HG03045 (cell line): Measurements from ENCODE around the gene OR4D1.

ENCODE experiments used
- ATAC-seq: cut with Tn5 transposase; IDR thresholded peaks from one replicate; pipeline ENCODE4 v1.9.1; 2021; ENCODE audit warnings: mild to moderate bottlenecking, moderate library complexity; ENCODE audit not compliant: unreplicated experiment

OR4D1 gene

DNA sequence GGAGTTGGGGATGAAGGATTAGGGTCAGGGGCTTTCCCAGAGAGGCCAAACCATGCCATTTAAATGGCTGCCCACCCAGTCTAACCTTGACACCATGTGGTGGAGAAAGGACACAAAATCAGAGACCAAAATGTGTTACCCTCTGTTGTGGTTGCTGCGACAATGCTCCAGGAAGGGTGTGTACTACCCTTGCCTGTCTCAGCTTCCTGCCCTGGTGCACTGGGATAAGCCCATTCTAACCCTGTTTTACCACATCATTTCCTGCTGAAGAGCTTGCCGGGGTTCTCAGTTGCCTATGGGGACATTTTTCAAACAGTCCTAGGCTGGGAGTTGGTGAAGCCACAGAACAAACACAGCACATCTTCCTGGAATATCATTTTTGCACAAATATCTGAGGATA is 4.9 kb downstream of the OR4D1 start:
- ATAC-seq = no peak

DNA sequence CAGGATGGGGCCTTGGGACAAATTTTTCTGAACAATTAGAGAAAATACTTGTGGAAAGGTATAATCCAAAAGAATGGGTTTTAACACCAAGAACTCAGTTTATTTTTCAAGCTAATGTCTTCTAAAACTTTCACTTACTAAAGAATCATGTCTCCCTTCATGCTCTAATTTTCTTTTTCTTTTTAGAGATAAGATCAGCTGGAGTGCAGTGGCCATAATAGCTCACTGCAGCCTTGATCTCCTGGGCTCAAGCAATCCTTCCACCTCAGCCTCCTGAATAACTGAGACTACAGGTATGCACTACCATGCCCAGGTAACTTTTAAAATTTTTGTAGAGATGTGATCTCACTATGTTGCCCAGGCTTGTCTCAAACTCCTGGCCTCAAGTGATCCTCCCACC is 5.5 kb downstream of the OR4D1 start:
- ATAC-seq = no peak

DNA sequence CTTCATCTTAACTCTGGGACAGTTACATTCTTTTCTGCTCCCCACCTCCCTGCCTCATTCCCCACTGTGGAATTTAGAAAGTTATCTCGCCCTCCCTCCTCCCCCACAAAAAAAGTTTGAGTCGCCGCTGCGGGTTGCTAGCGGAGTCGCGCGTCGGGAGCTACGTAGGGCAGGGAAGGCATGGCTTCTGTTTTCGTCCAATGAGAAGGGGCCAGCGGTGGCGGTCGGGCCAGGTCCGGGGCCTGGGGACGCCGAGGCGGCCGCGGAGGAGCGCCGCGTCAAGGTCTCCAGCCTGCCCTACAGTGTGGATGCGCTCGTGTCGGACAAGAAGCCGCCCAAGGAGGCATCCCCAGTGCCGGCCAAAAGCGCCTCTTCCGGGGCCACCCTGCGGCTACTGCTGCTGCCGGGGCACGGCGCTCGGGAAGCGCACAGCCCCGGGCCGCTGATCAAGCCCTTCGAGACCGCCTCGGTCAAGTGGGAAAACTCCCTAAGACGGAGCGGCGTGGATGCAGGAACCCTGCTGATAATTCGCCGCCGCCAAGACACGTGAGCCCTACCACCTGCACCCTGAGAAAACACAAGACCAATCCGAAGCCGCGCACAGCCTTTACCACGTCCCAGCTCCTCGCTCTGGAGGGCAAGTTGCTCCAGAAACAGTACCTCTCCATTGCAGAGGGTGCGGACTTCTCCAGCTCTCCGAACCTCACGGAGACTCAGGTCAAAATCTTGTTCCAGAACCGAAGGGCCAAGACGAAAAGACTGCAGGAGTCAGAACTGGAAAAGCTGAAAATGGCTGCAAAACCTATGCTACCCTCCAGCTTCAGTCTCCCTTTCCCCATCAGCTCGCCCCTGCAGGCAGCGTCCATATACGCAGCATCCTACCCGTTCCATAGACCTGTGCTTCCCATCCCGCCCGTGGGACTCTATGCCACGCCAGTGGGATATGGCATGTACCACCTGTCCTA is 8.9 kb downstream of the OR4D1 start:
- ATAC-seq = no peak

DNA sequence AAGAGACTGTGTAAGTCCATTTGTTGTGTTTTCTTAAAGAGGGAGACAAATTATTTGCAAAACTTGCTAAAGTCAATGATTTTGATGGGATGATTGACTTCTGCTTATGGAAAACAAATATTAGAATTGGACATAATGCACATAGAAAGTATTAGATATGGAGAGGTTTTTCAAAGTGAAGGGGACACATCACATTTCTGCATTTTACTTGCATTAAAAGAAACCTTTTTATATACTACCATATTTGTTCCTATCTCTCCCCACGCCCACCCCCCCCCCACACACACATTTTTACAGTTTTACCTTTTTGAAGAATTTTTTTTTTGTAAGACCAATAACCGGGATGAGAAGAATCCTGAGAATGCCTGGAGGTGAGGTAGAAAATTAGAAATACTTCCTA is 10.0 kb downstream of the OR4D1 start:
- ATAC-seq = no peak

DNA sequence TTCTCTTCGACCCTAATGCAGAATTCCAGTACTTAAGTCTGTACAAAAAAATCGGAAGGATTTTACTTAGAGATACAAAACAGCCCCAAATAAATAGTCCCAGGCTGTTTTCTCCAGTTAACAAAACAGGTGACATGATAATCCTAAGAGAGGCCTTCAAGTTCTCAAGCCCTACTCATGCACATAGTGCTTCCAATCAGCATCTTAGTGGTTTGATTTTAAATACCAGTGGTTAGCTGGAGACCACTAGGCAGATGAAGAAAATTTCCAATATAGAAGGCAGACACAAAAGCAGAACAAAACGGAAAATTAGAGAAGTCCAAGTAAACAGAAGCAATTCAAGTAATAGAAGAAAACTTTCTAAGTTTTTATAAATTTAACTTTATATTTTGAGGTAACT is 13.4 kb downstream of the OR4D1 start:
- no peak for ATAC-seq

DNA sequence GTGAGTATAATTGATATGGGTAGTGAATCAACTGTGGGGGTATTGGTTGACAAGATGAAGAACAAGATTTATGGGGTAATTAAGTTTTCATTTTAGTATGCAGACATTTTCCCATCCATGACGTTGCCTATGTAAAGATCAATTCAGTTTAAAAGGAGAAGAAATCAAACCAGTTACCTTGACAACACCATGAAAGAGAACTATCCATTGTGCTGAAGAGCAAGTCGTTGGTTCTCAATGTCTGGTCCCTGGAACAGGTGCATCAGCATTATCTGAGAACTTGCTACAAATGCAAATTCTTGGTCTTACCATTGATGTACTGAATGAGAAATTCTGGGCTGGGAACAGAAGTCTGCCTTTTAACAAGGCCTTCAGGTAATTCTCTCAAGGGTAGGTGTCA is 17.8 kb downstream of the OR4D1 start:
- ATAC-seq = no peak

DNA sequence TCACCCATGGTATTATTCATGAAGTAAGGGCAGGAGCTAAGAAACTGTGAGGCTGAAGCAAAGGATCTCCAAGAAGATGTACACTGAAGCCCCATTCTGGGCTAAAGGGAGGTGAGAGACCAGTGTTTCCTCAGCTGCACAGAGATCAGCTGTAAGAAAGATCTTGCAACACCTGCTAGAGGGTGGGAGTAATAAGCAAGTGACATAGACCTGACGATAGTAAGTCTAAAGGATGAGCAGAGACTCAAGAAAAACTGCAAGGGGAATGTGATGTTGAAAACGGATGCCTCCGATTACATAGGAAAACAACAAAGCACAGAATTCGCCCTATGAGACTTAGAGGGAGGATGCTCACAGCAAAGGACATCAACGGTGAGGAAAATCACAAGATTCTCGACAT is 18.5 kb downstream of the OR4D1 start, which contains the start of gene OR4D2:
Gene OR4D2 (plus strand): TSS at position 301 of the 400 bp plus-strand sequence. CDS start 2,674 bp downstream, outside the sequence.
- ATAC-seq = no peak

DNA sequence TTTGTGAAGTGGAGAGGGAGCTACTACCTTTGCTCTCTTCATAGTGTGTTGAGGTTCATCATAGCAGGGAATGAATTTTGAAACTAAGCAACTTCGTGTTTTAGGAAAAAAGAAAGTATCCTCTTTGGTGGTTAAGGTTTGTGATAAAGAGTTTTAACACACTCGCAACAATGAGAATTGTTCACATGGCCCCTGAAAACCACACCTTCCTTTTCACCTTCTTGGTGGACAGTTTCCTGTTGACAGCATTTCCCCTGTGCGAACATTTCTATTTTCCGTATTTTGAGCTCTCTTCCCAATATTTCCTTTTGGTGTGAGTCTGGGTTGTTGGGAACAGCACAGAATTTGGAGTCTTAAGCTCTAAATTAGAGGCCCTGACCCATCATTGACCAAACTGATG is 22.4 kb downstream of the OR4D1 start:
- no peak for ATAC-seq

DNA sequence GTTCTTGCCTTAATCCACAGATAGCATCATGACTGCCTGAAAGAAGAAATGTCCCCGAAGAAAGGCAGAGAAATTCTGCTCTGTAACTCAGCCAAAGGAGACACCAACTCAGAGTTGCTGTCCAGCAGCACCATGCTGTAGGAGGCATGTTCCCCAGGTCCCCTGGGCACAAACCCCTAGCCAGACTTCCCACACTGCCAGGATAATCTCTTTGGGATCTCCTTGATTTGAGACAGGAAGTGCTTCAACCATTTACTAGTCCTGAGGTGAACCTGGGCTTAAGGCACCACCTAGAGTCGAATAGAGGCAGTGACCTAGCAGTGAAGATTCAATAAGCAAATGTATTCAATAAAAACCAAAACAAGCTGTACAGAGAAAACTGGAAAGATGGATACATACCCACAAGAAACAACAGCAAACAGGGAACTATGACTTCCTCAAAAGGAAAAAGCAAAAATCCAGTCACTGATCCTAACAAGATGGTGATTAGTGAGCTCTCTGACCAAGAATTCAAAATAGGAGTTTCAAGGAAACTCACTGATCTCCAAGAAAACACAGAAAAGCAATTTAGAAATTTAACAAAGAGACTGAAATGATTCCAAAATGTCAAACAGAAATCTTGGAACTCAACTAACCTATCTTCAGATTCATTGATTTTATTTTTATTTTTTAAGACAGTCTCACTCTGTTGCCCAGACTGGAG is 24.3 kb downstream of the OR4D1 start:
- no peak for ATAC-seq

DNA sequence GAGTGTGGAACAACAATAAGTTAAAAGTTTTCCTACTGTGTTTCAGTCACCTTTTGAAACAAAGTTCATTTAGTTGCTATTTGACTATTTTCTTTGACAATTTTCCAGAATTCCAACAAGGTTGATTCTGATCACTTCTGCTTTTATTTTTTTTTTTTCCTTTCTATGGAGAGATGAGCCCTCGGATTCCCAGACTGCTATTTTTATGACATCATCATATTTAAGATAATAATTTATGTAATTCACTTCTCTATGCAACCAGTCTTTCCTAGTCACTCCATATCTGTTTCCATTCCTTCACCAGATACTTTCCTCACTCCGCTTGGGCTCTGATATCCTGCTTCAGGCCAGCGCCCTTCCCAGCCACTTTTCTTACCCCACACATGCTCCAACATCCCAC is 26.7 kb downstream of the OR4D1 start:
- ATAC-seq = no peak

DNA sequence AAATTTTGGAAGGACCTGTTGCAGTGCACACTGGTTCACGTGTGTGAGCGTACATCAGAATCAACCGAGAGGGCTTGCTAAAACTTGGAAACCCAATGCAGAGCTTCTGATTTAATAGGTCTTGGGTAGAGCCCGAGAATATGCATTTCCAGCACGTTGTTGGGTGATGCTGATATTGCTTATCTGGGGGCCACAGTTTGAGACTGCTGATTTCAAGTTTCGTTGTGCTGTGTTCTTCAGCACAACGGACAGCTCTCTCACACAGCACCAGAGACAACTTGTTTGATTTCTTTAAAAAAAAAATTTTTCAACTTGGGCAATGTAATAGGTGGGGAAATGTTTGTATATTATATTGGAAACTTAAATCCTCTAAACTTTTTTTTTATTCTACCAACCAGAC is 28.0 kb downstream of the OR4D1 start:
- ATAC-seq = no peak

DNA sequence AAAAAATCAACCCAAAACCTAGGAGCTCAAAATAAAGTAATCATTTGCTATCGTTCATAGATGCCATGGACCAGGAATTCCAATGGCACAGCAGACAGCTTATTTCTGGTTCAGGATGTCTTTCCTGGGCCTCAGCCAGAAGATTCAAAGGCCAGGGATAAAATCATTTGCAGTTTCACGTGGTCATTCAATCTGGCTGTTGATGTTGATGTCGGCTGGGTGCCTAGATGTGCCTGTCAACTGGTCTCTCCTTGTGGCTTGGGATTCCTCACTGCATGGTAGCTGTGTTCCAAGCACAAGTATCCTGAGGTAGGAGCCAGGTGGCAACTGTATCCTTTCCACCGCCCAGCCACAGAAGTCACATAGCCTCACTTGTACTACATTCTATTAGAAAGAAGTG is 33.6 kb downstream of the OR4D1 start:
- no peak for ATAC-seq

DNA sequence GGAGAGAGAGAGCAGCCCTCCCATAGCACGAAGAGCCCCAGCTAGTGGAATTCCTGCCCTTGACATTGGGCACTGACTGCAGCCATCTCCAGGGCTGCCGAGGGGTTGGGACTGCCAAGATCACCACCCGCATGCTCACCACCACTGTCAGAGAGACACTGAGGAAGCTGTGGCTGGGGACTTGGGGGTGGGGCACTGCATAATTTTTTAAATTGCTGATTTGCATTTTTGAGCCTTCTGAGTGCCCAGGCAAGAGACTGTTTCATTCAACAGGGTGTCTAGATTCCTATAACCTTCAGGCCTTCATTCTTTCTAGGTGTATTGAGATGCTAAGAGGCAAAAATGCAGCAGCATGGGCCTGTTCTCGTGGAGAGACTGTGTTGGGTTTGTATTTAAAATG is 35.3 kb downstream of the OR4D1 start:
- ATAC-seq = no peak

DNA sequence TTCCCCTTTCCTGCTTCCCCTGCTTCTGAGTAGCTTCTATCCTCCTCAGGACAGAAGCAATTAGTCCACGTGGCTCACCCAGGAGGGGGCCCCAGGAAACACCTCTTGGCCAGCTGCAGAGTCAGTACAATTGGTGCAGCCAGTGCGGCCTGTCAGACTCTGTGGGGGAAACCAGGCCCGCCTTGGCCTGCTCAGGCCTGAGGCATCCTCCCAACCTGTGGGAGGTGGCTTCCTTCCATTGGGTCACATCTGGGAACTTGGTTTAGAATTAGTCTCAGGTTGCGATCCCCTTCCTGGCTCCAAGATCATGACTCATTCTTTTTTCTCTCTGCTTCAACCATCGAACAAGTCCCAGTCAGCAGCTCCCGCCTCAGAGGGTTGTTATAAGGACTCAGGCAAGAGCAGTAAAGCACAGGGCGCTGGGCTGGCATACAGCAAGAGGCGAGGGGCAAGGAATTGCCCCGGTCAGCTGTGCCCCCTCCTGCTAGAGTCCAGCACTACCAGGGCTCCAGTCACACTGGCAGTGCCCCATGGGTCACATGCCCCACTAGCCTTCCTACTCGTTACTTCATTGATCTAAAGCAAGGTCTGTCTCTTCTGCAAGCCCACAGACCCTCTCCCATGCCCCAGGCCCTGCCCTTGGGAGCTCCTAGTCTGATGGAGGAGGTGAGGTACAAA is 36.3 kb downstream of the OR4D1 start:
- no peak for ATAC-seq

DNA sequence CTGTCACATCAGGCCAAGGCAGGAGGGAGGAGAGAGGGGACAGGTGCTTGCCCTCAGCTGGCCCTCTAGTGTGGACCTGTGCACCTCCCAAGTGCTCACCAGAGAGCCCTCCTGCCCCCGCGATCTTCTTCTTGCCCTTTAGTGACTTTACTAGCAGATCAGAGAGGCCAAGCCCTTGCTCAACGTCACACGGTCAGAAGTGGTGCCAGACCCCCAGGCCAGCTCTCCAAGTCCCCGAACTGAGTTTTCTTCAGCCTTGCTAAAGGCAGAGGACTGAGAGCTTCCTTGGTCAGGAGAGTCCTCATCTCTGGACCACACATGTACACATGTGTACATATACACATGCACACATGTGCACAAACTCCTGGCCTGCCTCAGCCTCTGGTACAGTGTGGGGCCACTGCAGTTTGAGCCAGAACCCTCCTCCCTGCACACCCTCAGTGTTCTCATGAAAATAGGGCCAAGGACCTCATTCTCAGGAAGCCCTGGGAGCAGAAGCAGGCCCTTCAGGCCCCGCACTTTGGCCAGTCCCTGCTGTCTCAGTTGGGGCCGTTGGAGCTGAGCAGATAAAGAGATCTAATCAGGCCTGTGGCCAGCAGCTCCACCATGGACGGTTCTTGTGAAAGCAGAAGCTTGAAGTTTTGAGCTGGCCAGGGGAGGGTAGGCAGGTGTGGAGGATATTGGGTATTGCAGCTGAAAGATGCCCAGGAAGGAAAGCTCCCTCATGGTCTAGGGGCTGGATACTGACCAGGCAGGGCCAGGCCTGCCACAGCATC is 37.0 kb downstream of the OR4D1 start:
- ATAC-seq = no peak

DNA sequence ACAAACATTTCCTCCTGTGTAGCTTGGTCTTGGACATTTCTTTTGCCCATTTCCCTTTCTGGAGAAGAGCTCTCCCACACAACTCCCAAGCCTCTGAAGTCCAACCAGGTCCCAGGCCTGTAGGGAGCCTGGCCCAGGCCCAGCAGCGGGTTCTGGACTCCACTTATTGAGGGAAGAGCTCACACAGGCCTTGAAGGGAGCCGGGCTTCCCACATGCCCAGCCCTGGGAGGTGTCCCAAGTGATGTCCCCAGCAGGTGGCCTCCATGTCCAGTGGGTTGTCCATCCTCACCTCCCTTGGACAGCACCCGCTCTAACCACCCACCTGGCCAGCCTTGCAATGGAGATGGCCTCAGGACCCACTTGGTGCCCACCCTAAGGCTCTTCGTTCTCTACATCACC is 38.4 kb downstream of the OR4D1 start:
- no peak for ATAC-seq

DNA sequence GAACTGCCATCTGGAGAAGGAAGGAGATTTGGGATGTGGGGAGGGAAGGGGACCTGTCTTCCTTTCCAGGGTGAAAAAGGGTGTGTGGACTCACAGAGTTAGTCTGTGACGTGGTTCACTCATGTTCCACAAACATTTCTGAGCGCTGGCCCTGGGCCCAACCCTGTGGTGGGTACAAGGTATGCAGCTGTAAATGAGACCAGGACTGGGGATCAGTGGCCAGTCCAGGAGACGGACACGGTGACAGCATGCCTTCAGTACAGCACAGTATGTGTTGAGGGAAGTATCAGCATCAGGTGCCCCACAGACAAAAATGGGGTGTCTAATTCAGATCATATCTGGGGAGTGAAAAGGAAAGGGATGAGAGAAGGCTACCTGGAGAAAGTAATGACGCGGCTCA is 38.9 kb downstream of the OR4D1 start:
- ATAC-seq = no peak

DNA sequence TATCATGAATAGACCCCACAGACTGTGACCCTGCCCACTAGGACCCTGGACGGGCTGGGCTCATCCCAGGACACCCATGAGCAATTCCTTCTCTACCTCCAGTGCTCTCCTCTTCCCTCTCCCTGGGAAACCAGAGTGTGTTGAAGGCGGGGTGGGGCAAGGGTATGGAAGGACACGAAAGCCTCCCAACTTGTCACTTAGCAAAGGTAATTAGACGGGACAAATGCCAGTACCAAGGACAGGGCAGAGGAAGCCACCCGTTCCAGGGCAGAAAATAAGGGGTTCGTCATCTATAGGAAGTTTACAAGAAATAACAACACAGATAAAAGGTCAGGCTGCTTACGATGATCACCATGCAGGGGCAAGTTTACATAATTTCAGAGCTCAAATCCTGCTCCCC is 39.5 kb downstream of the OR4D1 start:
- ATAC-seq = no peak

DNA sequence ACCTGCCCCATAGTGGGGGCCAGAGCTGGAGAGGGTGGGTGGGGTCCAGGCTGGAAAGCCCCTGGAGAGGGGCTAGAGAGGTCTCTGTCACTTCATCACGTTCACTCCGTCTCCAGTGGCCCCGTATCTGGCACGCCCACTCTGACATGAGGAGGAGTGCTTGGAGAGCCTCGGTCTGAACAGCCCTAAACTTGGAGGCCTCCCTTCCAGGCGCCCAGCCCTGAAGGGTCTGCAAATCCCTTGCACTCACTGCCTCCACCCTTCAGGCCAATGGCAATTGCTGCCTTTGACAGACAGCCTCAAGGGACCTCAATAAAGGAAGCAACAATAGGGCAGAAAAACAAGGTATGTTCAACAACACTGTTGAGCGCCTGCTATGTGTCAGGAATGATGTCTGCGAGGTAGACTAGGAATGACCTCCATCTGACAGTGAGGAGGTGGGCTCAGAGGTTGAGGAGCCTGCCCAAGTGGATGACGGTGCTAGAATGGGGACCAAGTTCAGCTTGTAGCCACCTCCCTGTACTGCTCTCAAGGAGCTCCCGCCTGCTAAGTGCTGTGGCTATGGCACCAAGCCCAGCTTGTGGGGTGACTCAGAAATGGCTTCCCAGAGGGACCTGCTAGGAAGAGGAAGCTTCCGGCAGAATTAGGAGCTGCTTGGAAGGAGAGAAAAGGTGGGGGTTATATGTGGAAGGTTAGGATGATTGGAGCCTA is 41.4 kb downstream of the OR4D1 start:
- ATAC-seq = no peak

DNA sequence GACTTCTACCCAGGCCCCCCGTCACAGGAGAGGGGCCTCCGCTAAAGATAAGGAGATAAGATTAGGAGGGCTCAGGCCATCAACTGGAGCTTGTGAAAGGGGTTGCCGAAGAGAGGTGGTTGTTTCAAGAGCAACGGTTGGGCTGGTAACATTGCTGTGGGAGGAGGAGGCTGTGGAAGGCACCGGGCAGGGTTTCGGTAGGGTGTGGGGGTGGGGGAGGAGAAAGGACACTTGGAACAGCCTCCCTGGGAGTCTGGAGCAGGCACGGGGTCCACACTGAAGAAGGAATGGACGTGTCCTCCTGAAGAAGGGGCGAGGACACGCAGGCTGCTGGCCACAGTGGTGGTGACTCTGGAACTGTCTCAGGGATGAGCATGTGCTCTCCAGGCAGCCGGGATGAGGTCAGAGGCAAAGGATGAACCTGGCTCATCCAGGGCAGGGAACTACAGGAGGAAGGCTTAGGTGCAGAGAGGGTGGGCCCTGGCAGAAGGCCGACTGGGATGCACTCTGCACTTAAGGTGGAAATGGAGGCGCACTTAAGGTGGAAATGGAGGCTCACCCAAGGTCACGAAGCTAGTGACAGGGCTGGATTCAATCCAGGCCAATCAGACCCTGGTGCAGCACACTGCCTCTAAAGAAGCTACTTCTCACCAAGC is 43.2 kb downstream of the OR4D1 start:
- ATAC-seq = no peak
